Endothelial cell of umbilical vein (primary cell): ENCODE data around the gene APPL2. TPM values are rescaled to one million over a fixed set of nuclear protein-coding genes. Genes with fewer than 3 reads are reported as not detected.
"Not testable (repeated sequence)": the region's sequence is repeated elsewhere in the genome, so short reads cannot be mapped to it uniquely, and the experiment has no call there.

Source experiments
- BruUV-seq: library from RNA; stranded (reverse); fragments of 400-500 nt; replicated peaks from 2 replicates; lab custom pipeline; 2021; lab: Mats Ljungman, UMichigan
- CTCF ChIA-PET: fragments of 300-600, 350-600 bp; sonication (Branson Sonifier 250); formaldehyde crosslinking; loops from one replicate; lab custom pipeline; 2021; ENCODE audit warnings: antibody characterized with exemption, inconsistent platforms; lab: Charles Lee
- POLR2A ChIA-PET: fragments of 300-600, 350-600 bp; sonication (Branson Sonifier 250); formaldehyde crosslinking; loops from one replicate; lab custom pipeline; 2021; ENCODE audit warnings: antibody characterized with exemption, inconsistent platforms; lab: Charles Lee
- DNase-seq: peaks from one replicate; pipeline ENCODE4 v3.0.0-alpha.2; 2011; ENCODE audit warnings: low read depth, low spot score
- FAIRE-seq: peaks from 2 replicates; lab custom pipeline; 2011; peaks lifted over from hg19 to GRCh38; lab: Jason Lieb, UNC
- H2AFZ ChIP-seq: 2 replicates; pipeline ENCODE4 v1.6.0; 2012; ENCODE audit warnings: low read depth, low read length, control low read depth, inconsistent platforms
- H3K27ac ChIP-seq: 2 replicates; pipeline ENCODE4 v1.5.1; 2011; ENCODE audit warnings: low read depth, mild to moderate bottlenecking, control low read depth, low read length, moderate library complexity; ENCODE audit not compliant: insufficient read depth
- H3K27me3 ChIP-seq, 2 experiments: 2 replicates each; pipeline versions ENCODE4 v1.6.0 to v1.6.1; 2011; ENCODE audit warnings: low read length in 2 of 2, mixed read lengths in 1 of 2; ENCODE audit not compliant: control insufficient read depth in 2 of 2, insufficient read depth in 2 of 2
- H3K36me3 ChIP-seq, 2 experiments: 2 replicates in 1 of 2; 3 replicates in 1 of 2; pipeline ENCODE4 v1.5.1; 2011; ENCODE audit warnings: low read length in 2 of 2, mild to moderate bottlenecking in 1 of 2, moderate library complexity in 1 of 2; ENCODE audit not compliant: control insufficient read depth in 2 of 2, insufficient read depth in 2 of 2; ENCODE audit errors: extremely low read depth in 1 of 2
- H3K4me1 ChIP-seq: 3 replicates; pipeline ENCODE4 v1.5.1; 2011; ENCODE audit warnings: mild to moderate bottlenecking, low read length; ENCODE audit not compliant: control insufficient read depth, insufficient read depth; ENCODE audit errors: extremely low read depth
- H3K4me2 ChIP-seq: 2 replicates; pipeline ENCODE4 v1.6.1; 2011; ENCODE audit warnings: low read length, control low read depth, mixed read lengths; ENCODE audit not compliant: insufficient read depth
- H3K4me3 ChIP-seq, 3 experiments: fragments of 200-600 bp in 1 of 3; sonication (generic), shearing (Covaris generic) in 1 of 3; replicated peaks in 1 of 3; 2 replicates each; pipeline ENCODE4 v1.5.1; 2011 to 2016; ENCODE audit warnings: control low read depth in 3 of 3, low read length in 3 of 3, mild to moderate bottlenecking in 2 of 3, inconsistent platforms in 1 of 3, low read depth in 1 of 3, moderate library complexity in 1 of 3; ENCODE audit not compliant: insufficient read depth in 1 of 3
- H3K79me2 ChIP-seq: 2 replicates; pipeline ENCODE4 v1.6.0; 2012; ENCODE audit warnings: low read length, inconsistent platforms; ENCODE audit not compliant: control insufficient read depth, insufficient read depth
- H3K9ac ChIP-seq: replicated peaks from 2 replicates; pipeline ENCODE3; 2011; ENCODE audit warnings: low read length, control low read depth; ENCODE audit not compliant: insufficient read depth; ENCODE audit errors: extremely low read depth
- H3K9me1 ChIP-seq: replicated peaks from 3 replicates; pipeline ENCODE4 v1.6.0; 2011; ENCODE audit warnings: mild to moderate bottlenecking, low read length; ENCODE audit not compliant: control insufficient read depth, insufficient read depth; ENCODE audit errors: extremely low read depth
- H3K9me3 ChIP-seq: replicated peaks from 2 replicates; pipeline ENCODE4 v1.5.1; 2012; ENCODE audit warnings: low read length, inconsistent platforms; ENCODE audit not compliant: control insufficient read depth, insufficient read depth
- H4K20me1 ChIP-seq: replicated peaks from 2 replicates; pipeline ENCODE3; 2011; ENCODE audit warnings: mild to moderate bottlenecking, low read length; ENCODE audit not compliant: control insufficient read depth, insufficient read depth; ENCODE audit errors: extremely low read depth
- EZH2 ChIP-seq: IDR thresholded peaks from 2 replicates; pipeline ENCODE4 v1.6.1; 2012; ENCODE audit warnings: borderline replicate concordance, low read depth, mild to moderate bottlenecking, moderate library complexity, low read length, inconsistent platforms; ENCODE audit not compliant: severe bottlenecking
- FOS ChIP-seq: IDR thresholded peaks from 2 replicates; pipeline ENCODE4 v1.6.1; 2011; ENCODE audit warnings: mild to moderate bottlenecking, low read length, moderate library complexity, borderline replicate concordance; ENCODE audit not compliant: insufficient read depth
- GATA2 ChIP-seq: IDR thresholded peaks from 2 replicates; pipeline ENCODE4 v1.7.0; 2011; ENCODE audit warnings: low read depth, mild to moderate bottlenecking, moderate library complexity, mixed read lengths, low read length; ENCODE audit not compliant: insufficient read length, insufficient read depth
- JUN ChIP-seq: IDR thresholded peaks from 2 replicates; pipeline ENCODE4 v1.6.1; 2011; ENCODE audit warnings: borderline replicate concordance, low read depth; ENCODE audit not compliant: insufficient read length, insufficient read depth
- MYC ChIP-seq: IDR thresholded peaks from one replicate; pipeline ENCODE4 v1.6.1; 2011; ENCODE audit warnings: mild to moderate bottlenecking, low read depth, low read length
- POLR2A ChIP-seq: IDR thresholded peaks from 2 replicates; pipeline ENCODE4 v1.6.1; 2012; ENCODE audit warnings: low read depth, mild to moderate bottlenecking, control low read depth, low read length
- POLR2AphosphoS5 ChIP-seq: IDR thresholded peaks from 2 replicates; pipeline ENCODE4 v1.6.1; 2012; ENCODE audit warnings: low read depth, mild to moderate bottlenecking, control low read depth, low read length, moderate library complexity; ENCODE audit not compliant: insufficient read depth
- dilution Hi-C: fragments of 300-500 bp; cut with MboI; formaldehyde crosslinking; loops from one replicate; pipeline ENCODE4 v1.15.0; 2019; ENCODE audit warnings: low sequenced_read_pairs; ENCODE audit not compliant: extremely low pct_ligation_motif_present
- intact Hi-C: fragments of 100-400 bp; cut with micrococcal nuclease; formaldehyde crosslinking; loops from one replicate; pipeline ENCODE4 v1.10.0; 2022
- polyA plus RNA-seq, 4 experiments: library from polyadenylated mRNA; depleted of rRNA in 3 of 4; stranded (reverse) in 3 of 4; unstranded in 1 of 4; fragments of >200 nt; gene quantifications; 2 replicates each; pipeline versions ENCODE4 v1.2.1 to v1.2.3, GENCODE V29; 2011 to 2012; ENCODE audit warnings: missing spikeins in 1 of 4
- total RNA-seq: library from RNA; stranded (reverse); gene quantifications from 2 replicates; pipeline ENCODE4 v1.2.3, GENCODE V29; 2021
- TF ChIP-seq, protein P1 (sequence below), 2 donors: IDR thresholded peaks; 1 replicate in 1 of 2; 2 replicates in 1 of 2; pipeline ENCODE4 v1.5.1; 2011; ENCODE audit warnings: low read length in 2 of 2, mild to moderate bottlenecking in 2 of 2, moderate library complexity in 2 of 2, control low read depth in 1 of 2, inconsistent platforms in 1 of 2, low read depth in 1 of 2; ENCODE audit not compliant: insufficient read depth in 1 of 2; ENCODE audit errors: extremely low read depth in 1 of 2
- TF ChIP-seq, protein P2 (sequence below): IDR thresholded peaks from 2 replicates; pipeline ENCODE4 v1.6.1; 2011; ENCODE audit not compliant: insufficient read depth, insufficient read length

APPL2 gene
- total and polyA plus RNA-seq, 2 donors (not counting 3 experiments of a cell fraction or from before 2014, with no cell fraction given), result 8.1 to 21.4 TPM

GRCh38 chr12:105252901-105253300 is 16.9 kb upstream of the APPL2 start:
- Histone ChIP-seq H3K27ac (no peak overlapping the region), H2AFZ (no peak overlapping the region), H3K27me3 (no peaks in the 10 kb centered on the region), H3K9me1 (no peaks in the 10 kb centered on the region), H3K4me2 (no peak overlapping the region), H3K36me3 (no peaks in the 10 kb centered on the region), H3K4me1 (peaks cover 20% of the 10 kb centered on the region), H3K9me3 (no peaks in the 10 kb centered on the region), H4K20me1 (no peaks in the 10 kb centered on the region), H3K79me2 (no peaks in the 10 kb centered on the region), H3K9ac (no peak overlapping the region), H3K4me3 (no peak overlapping the region)
- intact Hi-C loops, result no loop called here
- CTCF ChIA-PET, result interaction anchor here (1.1 kb wide), 1 partner anchor 9 kb away, joined by 3 read pairs; no protein-coding TSS in a partner anchor
- no peak for TF ChIP-seq POLR2AphosphoS5
- no peak for TF ChIP-seq EZH2
- no peak for TF ChIP-seq MYC
- no peak for TF ChIP-seq FOS
- TF ChIP-seq GATA2, result no peak
- TF ChIP-seq POLR2A, result no peak
- TF ChIP-seq, protein P1, sequence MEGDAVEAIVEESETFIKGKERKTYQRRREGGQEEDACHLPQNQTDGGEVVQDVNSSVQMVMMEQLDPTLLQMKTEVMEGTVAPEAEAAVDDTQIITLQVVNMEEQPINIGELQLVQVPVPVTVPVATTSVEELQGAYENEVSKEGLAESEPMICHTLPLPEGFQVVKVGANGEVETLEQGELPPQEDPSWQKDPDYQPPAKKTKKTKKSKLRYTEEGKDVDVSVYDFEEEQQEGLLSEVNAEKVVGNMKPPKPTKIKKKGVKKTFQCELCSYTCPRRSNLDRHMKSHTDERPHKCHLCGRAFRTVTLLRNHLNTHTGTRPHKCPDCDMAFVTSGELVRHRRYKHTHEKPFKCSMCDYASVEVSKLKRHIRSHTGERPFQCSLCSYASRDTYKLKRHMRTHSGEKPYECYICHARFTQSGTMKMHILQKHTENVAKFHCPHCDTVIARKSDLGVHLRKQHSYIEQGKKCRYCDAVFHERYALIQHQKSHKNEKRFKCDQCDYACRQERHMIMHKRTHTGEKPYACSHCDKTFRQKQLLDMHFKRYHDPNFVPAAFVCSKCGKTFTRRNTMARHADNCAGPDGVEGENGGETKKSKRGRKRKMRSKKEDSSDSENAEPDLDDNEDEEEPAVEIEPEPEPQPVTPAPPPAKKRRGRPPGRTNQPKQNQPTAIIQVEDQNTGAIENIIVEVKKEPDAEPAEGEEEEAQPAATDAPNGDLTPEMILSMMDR (IDR thresholded peaks at IDR 0.05; ENCODE audit: extremely low read depth in 1 of 2, insufficient read depth in 1 of 2, low read depth in 1 of 2, low read length in 2 of 2), result no peak
- no peak for TF ChIP-seq JUN
- TF ChIP-seq, protein P2, sequence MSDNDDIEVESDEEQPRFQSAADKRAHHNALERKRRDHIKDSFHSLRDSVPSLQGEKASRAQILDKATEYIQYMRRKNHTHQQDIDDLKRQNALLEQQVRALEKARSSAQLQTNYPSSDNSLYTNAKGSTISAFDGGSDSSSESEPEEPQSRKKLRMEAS, result no peak
- no peak for DNase-seq
- no peak for FAIRE-seq
- POLR2A ChIA-PET, result no interaction called here
- BruUV-seq, result no TSS peak
- dilution Hi-C loops, result no loop called here

DNA sequence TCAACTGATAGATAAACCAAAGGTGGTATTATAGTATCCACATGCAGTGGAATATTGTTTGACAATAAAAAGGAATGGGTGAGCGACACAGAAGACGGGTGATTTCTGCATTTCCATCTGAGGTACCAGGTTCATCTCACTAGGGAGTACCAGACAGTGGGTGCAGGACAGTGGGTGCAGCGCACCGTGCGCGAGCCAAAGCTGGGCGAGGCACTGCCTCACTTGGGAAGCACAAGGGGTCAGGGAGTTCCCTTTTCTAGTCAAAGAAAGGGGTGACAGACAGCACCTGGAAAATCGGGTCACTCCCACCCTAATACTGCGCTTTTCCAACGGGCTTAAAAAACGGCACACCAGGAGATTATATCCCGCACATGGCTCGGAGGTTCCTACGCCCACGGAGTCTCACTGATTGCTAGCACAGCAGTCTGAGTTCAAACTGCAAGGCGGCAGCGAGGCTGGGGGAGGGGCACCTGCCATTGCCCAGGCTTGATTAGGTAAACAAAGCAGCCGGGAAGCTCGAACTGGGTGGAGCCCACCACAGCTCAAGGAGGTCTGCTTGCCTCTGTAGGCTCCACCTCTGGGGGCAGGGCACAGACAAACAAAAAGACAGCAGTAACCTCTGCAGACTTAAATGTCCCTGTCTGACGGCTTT is 9.9 kb upstream of the APPL2 start:
- BruUV-seq, H3K36me3 ChIP-seq, POLR2A ChIA-PET, H3K27me3 ChIP-seq, H3K9me1 ChIP-seq, H3K79me2 ChIP-seq, H2AFZ ChIP-seq, H3K9ac ChIP-seq, dilution Hi-C loops, H3K9me3 ChIP-seq, DNase-seq, H4K20me1 ChIP-seq, H3K4me2 ChIP-seq, H3K4me1 ChIP-seq, intact Hi-C loops, H3K4me3 ChIP-seq, FAIRE-seq, H3K27ac ChIP-seq: not testable (repeated sequence)
- CTCF ChIA-PET, result interaction anchor here (0.6 kb wide), 1 partner anchor 32 kb away, joined by 3 read pairs; no protein-coding TSS in a partner anchor
